ENCODE results near the gene TSNAX.

- TF ChIP-seq, protein P1, sequence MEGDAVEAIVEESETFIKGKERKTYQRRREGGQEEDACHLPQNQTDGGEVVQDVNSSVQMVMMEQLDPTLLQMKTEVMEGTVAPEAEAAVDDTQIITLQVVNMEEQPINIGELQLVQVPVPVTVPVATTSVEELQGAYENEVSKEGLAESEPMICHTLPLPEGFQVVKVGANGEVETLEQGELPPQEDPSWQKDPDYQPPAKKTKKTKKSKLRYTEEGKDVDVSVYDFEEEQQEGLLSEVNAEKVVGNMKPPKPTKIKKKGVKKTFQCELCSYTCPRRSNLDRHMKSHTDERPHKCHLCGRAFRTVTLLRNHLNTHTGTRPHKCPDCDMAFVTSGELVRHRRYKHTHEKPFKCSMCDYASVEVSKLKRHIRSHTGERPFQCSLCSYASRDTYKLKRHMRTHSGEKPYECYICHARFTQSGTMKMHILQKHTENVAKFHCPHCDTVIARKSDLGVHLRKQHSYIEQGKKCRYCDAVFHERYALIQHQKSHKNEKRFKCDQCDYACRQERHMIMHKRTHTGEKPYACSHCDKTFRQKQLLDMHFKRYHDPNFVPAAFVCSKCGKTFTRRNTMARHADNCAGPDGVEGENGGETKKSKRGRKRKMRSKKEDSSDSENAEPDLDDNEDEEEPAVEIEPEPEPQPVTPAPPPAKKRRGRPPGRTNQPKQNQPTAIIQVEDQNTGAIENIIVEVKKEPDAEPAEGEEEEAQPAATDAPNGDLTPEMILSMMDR (IDR thresholded peaks at IDR 0.05): no peak
- TF ChIP-seq POLR2A (IDR thresholded peaks at IDR 0.05): no peak
Observed at GRCh38 chr1:231584921-231585320, 56.5 kb downstream of the TSNAX start.
